Effector memory CD4-positive, alpha-beta T cell (primary cell): ENCODE data around the gene ZNF559.
"Not testable (repeated sequence)": the region's sequence is repeated elsewhere in the genome, so short reads cannot be mapped to it uniquely, and the experiment has no call there.

Source experiments
- DNase-seq, 3 donors: peaks; one replicate each; pipeline ENCODE4 v3.0.0-alpha.2; 2020
- H3K27ac ChIP-seq: 2 replicates; pipeline ENCODE4 v1.7.0; 2013; ENCODE audit warnings: mild to moderate bottlenecking, low read length, moderate library complexity; ENCODE audit not compliant: insufficient read depth, poor library complexity, severe bottlenecking
- H3K27me3 ChIP-seq: replicated peaks from 2 replicates; pipeline ENCODE4 v1.7.0; 2013; ENCODE audit warnings: mild to moderate bottlenecking, low read length; ENCODE audit not compliant: insufficient read depth, control insufficient read depth, poor library complexity, severe bottlenecking
- H3K36me3 ChIP-seq: 2 replicates; pipeline ENCODE4 v1.7.0; 2013; ENCODE audit warnings: mild to moderate bottlenecking, low read length, moderate library complexity; ENCODE audit not compliant: control insufficient read depth, insufficient read depth
- H3K4me1 ChIP-seq: 2 replicates; pipeline ENCODE4 v1.7.0; 2013; ENCODE audit warnings: low read length, mild to moderate bottlenecking; ENCODE audit not compliant: control insufficient read depth, insufficient read depth, poor library complexity, severe bottlenecking
- H3K4me3 ChIP-seq: 2 replicates; pipeline ENCODE4 v1.7.0; 2013; ENCODE audit warnings: low read length, low read depth, mild to moderate bottlenecking; ENCODE audit not compliant: insufficient read depth, poor library complexity, severe bottlenecking
- H3K9me3 ChIP-seq: 2 replicates; pipeline ENCODE4 v1.7.0; 2013; ENCODE audit warnings: mild to moderate bottlenecking, low read length, moderate library complexity; ENCODE audit not compliant: control insufficient read depth

ZNF559 gene

DNA sequence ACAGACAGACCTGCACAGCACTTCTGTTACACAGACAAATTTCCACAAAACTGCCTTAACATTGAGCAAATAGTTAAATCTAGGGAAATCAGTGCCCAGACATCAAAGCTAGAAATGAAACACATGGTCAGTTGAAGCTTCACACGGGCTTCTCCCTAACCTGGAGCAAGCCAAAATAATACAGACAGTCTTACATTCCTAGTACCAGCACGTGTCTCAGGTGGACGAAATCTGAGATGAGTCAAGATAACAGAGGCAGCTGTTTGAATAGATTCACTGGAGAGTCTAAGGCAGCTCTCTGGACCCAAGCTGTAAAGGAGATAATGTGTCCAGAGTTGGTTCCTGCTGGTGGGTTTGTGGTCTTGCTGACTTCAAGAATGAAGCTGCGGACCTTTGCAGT lies 10.2 kb upstream of the ZNF559 start:
- Histone ChIP-seq H3K27me3 (no peaks in the 10 kb centered on the region), H3K36me3 (no peaks in the 10 kb centered on the region), H3K27ac (no peak overlapping the region), H3K4me3 (no peak overlapping the region), H3K9me3 (no peaks in the 10 kb centered on the region), H3K4me1 (no peaks in the 10 kb centered on the region)
- DNase-seq = no peak

DNA sequence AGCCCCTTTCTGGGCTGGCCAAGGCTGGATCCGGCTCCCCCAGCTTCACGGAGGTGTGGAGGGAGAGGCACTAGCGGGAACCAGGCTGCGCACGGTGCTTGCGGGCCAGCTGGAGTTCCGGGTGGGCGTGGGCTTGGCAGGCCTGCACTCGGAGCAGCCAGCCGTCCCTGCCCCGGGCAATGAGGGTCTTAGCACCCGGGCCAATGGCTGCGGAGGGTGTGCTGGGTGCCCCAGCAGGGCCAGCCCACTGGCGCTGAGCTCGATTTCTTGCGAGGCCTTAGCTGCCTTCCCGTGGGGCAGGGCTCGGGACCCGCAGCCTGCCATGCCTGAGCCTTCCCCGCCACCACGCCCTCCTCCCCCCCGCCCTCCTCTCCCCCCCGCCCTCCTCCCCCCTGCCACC lies 2.6 kb upstream of the ZNF559 start:
- DNase-seq = no peak
- no peaks in the 10 kb centered on the region for H3K36me3 ChIP-seq
- H3K4me1 ChIP-seq = no peaks in the 10 kb centered on the region
- H3K27me3 ChIP-seq = no peaks in the 10 kb centered on the region
- H3K9me3 ChIP-seq = no peaks in the 10 kb centered on the region
- no peak overlapping the region for H3K4me3 ChIP-seq
- no peak overlapping the region for H3K27ac ChIP-seq

DNA sequence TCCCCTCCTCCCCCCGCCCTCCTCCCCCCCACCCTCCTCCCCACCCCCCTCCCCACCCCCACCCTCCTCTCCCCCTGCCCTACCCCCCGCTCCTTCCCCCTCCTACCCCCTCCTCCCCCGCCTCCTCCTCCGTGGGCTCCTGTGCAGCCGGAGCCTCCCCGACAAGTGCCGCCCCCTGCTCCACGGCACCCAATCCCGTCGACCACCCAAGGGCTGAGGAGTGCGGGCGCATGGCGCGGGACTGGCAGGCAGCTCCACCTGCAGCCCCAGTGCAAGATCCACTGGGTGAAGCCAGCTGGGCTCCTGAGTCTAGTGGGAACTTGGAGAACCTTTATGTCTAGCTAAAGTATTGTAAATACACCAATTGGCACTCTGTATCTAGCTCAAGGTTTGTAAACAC lies 2.2 kb upstream of the ZNF559 start:
- H3K27me3 ChIP-seq, H3K4me3 ChIP-seq, H3K4me1 ChIP-seq, H3K9me3 ChIP-seq, DNase-seq, H3K36me3 ChIP-seq, H3K27ac ChIP-seq: not testable (repeated sequence)

DNA sequence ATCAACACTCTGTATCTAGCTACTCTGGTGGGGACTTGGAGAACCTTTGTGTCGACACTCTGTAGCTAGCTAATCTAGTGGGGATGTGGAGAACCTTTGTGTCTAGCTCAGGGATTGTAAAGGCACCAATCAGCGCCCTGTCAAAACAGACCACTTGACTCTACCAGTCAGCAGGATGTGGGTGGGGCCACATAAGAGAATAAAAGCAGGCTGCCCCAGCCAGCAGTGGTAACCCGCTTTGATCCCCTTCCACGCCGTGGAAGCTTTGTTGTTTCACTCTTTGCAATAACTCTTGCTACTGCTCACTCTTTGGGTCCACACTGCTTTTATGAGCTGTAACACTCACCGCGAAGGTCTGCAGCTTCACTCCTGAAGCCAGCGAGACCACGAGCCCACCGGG lies 1.8 kb upstream of the ZNF559 start:
- DNase-seq, H3K36me3 ChIP-seq, H3K4me1 ChIP-seq, H3K27me3 ChIP-seq, H3K27ac ChIP-seq, H3K4me3 ChIP-seq, H3K9me3 ChIP-seq: not testable (repeated sequence)

DNA sequence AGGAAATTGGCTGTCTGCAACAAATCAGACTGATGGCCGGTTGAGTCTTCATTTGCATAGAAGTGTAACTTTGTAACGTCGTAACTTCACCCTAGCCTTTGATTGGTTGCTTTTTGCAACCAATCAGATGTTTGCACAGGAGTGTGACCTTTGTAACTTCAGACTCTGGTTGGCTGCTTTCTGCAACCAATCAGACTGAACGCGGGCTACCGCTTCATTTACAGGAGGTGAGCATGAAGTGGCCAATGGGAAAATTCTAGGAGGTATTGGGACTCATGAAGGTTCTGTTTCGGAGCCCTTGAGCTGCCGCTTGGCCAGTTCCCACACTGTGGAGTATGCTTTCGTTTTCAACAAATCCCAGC lies 441 bp upstream of the ZNF559 start:
- peak overlapping the region; percentile 67 for H3K4me3 ChIP-seq
- DNase-seq = peak in 2 of 3 donors; percentile 32 to 44

DNA sequence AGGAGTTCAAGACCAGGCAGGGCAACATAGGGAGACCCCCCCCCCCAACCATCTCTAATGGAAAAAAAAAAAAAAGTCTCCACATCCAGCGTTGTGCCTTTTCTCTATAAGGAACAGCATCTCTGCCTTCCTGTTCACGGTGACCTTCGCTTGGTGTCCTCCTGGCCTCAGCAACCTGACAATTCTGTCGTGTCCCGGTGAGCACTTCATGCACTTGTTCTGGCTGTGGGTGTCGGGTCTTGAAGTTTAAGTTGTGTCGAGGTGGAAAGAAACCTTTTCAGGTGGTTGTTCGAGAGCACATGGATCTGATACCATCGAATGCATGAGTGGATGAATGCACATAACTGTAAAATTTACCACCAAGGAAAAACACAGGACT lies 594 bp downstream of the ZNF559 start:
- Histone ChIP-seq H3K9me3 (no peaks in the 10 kb centered on the region), H3K27me3 (no peaks in the 10 kb centered on the region), H3K27ac (peak overlapping the region; percentile 69), H3K36me3 (no peaks in the 10 kb centered on the region), H3K4me3 (peak overlapping the region; percentile 67), H3K4me1 (no peaks in the 10 kb centered on the region)
- DNase-seq = no peak

More for the DNA sequence above, 441 bp upstream of the ZNF559 start:
- Histone ChIP-seq H3K27me3 (no peaks in the 10 kb centered on the region), H3K27ac (peak overlapping the region; percentile 69), H3K4me1 (no peaks in the 10 kb centered on the region), H3K9me3 (no peaks in the 10 kb centered on the region), H3K36me3 (no peaks in the 10 kb centered on the region)

DNA sequence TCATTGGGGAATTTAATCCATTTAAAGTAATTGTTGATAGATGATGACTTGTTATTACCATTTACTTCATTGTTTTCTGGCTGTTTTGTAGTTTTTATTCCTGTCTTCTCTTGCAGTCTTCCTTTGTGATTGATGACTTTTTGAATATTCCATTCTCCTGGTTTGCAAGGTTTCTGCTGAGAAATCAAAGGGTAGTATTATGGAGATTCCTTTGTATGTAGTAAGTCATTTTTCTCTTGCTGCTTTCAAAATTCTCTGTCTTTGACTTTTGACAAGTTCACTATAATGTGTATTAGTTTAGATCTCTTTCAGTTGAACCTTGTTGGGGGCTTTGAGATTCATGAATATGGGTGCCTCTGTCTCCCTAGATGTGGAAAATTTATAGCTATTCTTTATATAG lies 6.0 kb downstream of the ZNF559 start:
- H3K36me3 ChIP-seq = peaks cover 26% of the 10 kb centered on the region

DNA sequence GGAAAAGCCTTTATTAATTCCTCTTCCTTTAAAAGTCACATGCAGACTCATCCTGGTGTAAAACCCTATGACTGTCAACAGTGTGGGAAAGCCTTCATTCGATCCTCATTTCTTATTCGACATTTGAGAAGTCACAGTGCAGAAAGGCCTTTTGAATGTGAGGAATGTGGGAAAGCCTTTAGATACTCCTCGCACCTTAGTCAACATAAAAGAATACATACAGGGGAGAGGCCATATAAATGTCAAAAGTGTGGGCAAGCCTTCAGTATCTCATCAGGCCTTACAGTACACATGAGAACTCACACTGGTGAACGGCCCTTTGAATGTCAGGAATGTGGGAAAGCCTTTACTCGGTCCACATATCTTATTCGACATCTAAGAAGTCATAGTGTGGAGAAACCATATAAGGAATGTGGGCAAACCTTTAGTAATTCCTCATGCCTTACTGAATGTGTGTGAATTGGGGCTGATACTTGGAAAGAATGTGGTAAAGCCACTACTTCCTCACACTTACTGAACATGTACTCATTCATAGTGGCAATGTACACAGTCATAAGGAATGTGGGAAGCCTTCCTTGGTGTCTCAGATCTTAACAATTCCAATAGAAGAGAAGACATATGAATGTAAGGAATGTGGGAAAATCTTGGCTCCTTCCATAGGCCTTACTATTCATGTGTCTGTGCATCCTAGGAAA lies 18.8 kb downstream of the ZNF559 start:
- peaks cover 48% of the 10 kb centered on the region for H3K36me3 ChIP-seq
- H3K9me3 ChIP-seq = peaks cover 79% of the 10 kb centered on the region
- H3K27ac ChIP-seq = no peak overlapping the region
- DNase-seq = no peak
- H3K4me3 ChIP-seq = no peak overlapping the region
- no peaks in the 10 kb centered on the region for H3K27me3 ChIP-seq
- H3K4me1 ChIP-seq = no peaks in the 10 kb centered on the region

More for the DNA sequence above, 6.0 kb downstream of the ZNF559 start:
- H3K4me3 ChIP-seq = no peak overlapping the region
- DNase-seq = no peak
- no peak overlapping the region for H3K27ac ChIP-seq
- H3K4me1 ChIP-seq = no peaks in the 10 kb centered on the region
- peaks cover 22% of the 10 kb centered on the region for H3K9me3 ChIP-seq
- no peaks in the 10 kb centered on the region for H3K27me3 ChIP-seq

DNA sequence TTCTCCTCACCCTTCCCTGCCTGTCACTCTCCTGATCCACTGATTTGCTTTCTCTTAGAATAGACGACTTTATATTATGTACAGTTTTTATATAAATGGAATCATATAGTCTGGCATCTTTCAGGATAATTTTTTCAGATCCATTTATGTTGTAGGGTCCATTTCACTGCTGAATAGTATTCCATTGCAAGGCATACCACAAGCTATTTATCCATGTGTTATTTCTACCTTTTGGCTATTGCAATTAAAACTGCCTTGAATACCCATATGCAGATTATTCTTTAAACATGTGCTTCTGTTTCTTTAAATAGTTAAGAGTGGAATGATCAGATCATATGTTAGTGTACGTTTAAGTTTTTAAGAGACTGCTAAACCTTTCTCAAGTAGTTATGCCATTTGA lies 21.0 kb downstream of the ZNF559 start:
- no peaks in the 10 kb centered on the region for H3K4me1 ChIP-seq
- no peak overlapping the region for H3K4me3 ChIP-seq
- H3K27ac ChIP-seq = no peak overlapping the region
- peaks cover 29% of the 10 kb centered on the region for H3K36me3 ChIP-seq
- no peak for DNase-seq
- peaks cover 70% of the 10 kb centered on the region for H3K9me3 ChIP-seq
- no peaks in the 10 kb centered on the region for H3K27me3 ChIP-seq

DNA sequence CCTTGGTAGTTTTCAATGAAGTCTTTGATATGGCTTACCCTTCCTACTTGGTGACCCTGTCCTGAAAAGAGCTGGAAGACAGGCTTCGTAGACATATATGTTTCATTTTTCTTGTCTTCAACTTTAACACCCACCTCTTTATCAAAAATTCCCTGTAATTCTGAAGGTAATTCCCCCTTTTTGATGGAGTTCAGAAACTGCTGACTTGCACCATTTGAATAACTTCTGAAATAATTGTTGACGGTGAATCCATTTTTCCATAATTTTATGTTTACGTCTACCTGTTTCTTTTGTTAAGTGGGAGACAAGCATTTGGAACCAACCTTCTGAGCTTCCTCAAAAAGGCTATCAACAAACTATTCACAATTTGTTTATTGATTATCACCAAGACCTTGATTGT lies 24.3 kb downstream of the ZNF559 start:
- Histone ChIP-seq H3K9me3 (peaks cover 48% of the 10 kb centered on the region), H3K36me3 (peaks cover 3% of the 10 kb centered on the region), H3K27ac (no peak overlapping the region), H3K4me3 (no peak overlapping the region), H3K4me1 (no peaks in the 10 kb centered on the region), H3K27me3 (no peaks in the 10 kb centered on the region)
- no peak for DNase-seq
